ENCODE data around the gene ZNF14.
"Not testable (repeated sequence)": the region's sequence is repeated elsewhere in the genome, so short reads cannot be mapped to it uniquely, and the experiment has no call there.

ZNF14 gene

GRCh38 chr19:19732579-19733501 lies at the start of gene ZNF14:
Gene ZNF14 (minus strand): TSS chr19:19733112. CDS start chr19:19732958, 154 bp downstream.
- DNase-seq (ENCODE audit: extremely low read depth in 1 of 2, low read depth in 1 of 2), result peak; percentile 79 to 82

GRCh38 chr19:19781791-19782190 lies 48.9 kb upstream of the ZNF14 start:
- DNase-seq (ENCODE audit: extremely low read depth in 1 of 2, low read depth in 1 of 2), result not testable (repeated sequence)

GRCh38 chr19:19778666-19779065 lies 45.8 kb upstream of the ZNF14 start:
- DNase-seq (ENCODE audit: extremely low read depth in 1 of 2, low read depth in 1 of 2), result no peak

- no peak for DNase-seq (ENCODE audit: extremely low read depth in 1 of 2, low read depth in 1 of 2)
These were observed 44.8 kb upstream of the ZNF14 start for GRCh38 chr19:19777692-19778091.

GRCh38 chr19:19776206-19777008 lies 43.5 kb upstream of the ZNF14 start:
- DNase-seq (ENCODE audit: extremely low read depth in 1 of 2, low read depth in 1 of 2), result peak; percentile 73 to 83

GRCh38 chr19:19775891-19776205 lies 42.9 kb upstream of the ZNF14 start:
- DNase-seq (ENCODE audit: extremely low read depth in 1 of 2, low read depth in 1 of 2), result no peak

GRCh38 chr19:19774354-19775033 lies 41.6 kb upstream of the ZNF14 start:
- DNase-seq (ENCODE audit: extremely low read depth in 1 of 2, low read depth in 1 of 2), result no peak

GRCh38 chr19:19771963-19772362 lies 39.1 kb upstream of the ZNF14 start:
- DNase-seq (ENCODE audit: extremely low read depth in 1 of 2, low read depth in 1 of 2), result not testable (repeated sequence)

- not testable (repeated sequence) for DNase-seq (ENCODE audit: extremely low read depth in 1 of 2, low read depth in 1 of 2)
These were observed 37.1 kb upstream of the ZNF14 start for GRCh38 chr19:19769971-19770370.

GRCh38 chr19:19758164-19758563 lies 25.3 kb upstream of the ZNF14 start:
- DNase-seq (ENCODE audit: extremely low read depth in 1 of 2, low read depth in 1 of 2), result no peak

GRCh38 chr19:19752760-19753403 lies 20.0 kb upstream of the ZNF14 start:
- no peak for DNase-seq (ENCODE audit: extremely low read depth in 1 of 2, low read depth in 1 of 2)

- no peak for DNase-seq (ENCODE audit: extremely low read depth in 1 of 2, low read depth in 1 of 2)
These were observed 18.9 kb upstream of the ZNF14 start for GRCh38 chr19:19751846-19752245.

GRCh38 chr19:19750842-19751790 lies 18.2 kb upstream of the ZNF14 start:
- no peak for DNase-seq (ENCODE audit: extremely low read depth in 1 of 2, low read depth in 1 of 2)

GRCh38 chr19:19749908-19750841 lies 17.3 kb upstream of the ZNF14 start:
- no peak for DNase-seq (ENCODE audit: extremely low read depth in 1 of 2, low read depth in 1 of 2)

- DNase-seq (ENCODE audit: extremely low read depth in 1 of 2, low read depth in 1 of 2), result no peak
These were observed 16.4 kb upstream of the ZNF14 start for GRCh38 chr19:19749117-19749907.

GRCh38 chr19:19748249-19748938 lies 15.5 kb upstream of the ZNF14 start:
- DNase-seq (ENCODE audit: extremely low read depth in 1 of 2, low read depth in 1 of 2), result no peak

All from activated CD8-positive, alpha-beta memory T cell treated with anti-CD3 and anti-CD28 coated beads for 1 hour (primary cell).